ENCODE measurements around the gene SARDH.

The SARDH gene

GRCh38 chr9:133682818-133683585 lies 55.1 kb downstream of the SARDH start:
- WGBS (ENCODE audit: extremely low coverage, insufficient coverage, insufficient read length) = no CpG with 5 or more reads among the region's 20 CpGs
- Histone ChIP-seq H3K4ac (ENCODE audit: low read depth, low read length) (peak overlapping the region; percentile 0), H3K27ac (ENCODE audit: low read depth, low read length) (peak overlapping the region; percentile 79), H3K79me2 (ENCODE audit: control insufficient read depth, insufficient read depth, low read length, poor library complexity) (peaks cover 4% of the 10 kb centered on the region), H2AK5ac (ENCODE audit: low read length) (peak overlapping the region; percentile 60), H3K79me1 (ENCODE audit: low read length) (peaks cover 27% of the 10 kb centered on the region), H3K14ac (ENCODE audit: low read length) (peak overlapping the region; percentile 83), H3K23ac (ENCODE audit: low read length) (no peak overlapping the region), H3K36me3 (ENCODE audit: control insufficient read depth in 1 of 2, insufficient read depth in 2 of 2, low read length in 2 of 2) (no peaks in the 10 kb centered on the region), H3K4me3 (ENCODE audit: low read depth, low read length) (no peak overlapping the region), H3K27me3 (ENCODE audit: insufficient read depth, low read length) (no peaks in the 10 kb centered on the region), H4K12ac (ENCODE audit: low read depth, low read length) (peak overlapping the region; percentile 56), H2BK12ac (ENCODE audit: low read length) (peak overlapping the region; percentile 63), H2BK120ac (ENCODE audit: insufficient read depth, low read length, poor library complexity) (peak overlapping the region; percentile 86), H2BK5ac (ENCODE audit: low read depth, low read length, poor library complexity) (peak overlapping the region; percentile 39), H4K91ac (ENCODE audit: low read depth, low read length) (peak overlapping the region; percentile 93), H3K18ac (ENCODE audit: low read length) (peak overlapping the region; percentile 57), H2AFZ (ENCODE audit: insufficient read depth, low read length, poor library complexity) (peak overlapping the region; percentile 59), H3K9ac (ENCODE audit: low read length) (no peak overlapping the region), H3K4me2 (ENCODE audit: low read length) (no peak overlapping the region), H3K4me1 (ENCODE audit: control insufficient read depth in 1 of 2, insufficient read depth in 2 of 2, low read length in 2 of 2) (peaks cover 19 to 21% of the 10 kb centered on the region in 2 experiments), H3K9me3 (ENCODE audit: insufficient read depth, low read depth, low read length) (no peaks in the 10 kb centered on the region), H4K8ac (ENCODE audit: low read depth, low read length) (peak overlapping the region; percentile 4)
- no peak for DNase-seq

GRCh38 chr9:133681658-133682306 lies 56.4 kb downstream of the SARDH start:
- no peak overlapping the region for H3K27ac ChIP-seq (ENCODE audit: low read depth, low read length)
- peak overlapping the region; percentile 59 for H2AK5ac ChIP-seq (ENCODE audit: low read length)
- no peak overlapping the region for H4K8ac ChIP-seq (ENCODE audit: low read depth, low read length)
- H3K4me3 ChIP-seq (ENCODE audit: low read depth, low read length) = no peak overlapping the region
- DNase-seq = no peak
- peaks cover 19 to 21% of the 10 kb centered on the region in 2 experiments for H3K4me1 ChIP-seq (ENCODE audit: control insufficient read depth in 1 of 2, insufficient read depth in 2 of 2, low read length in 2 of 2)
- H3K9me3 ChIP-seq (ENCODE audit: insufficient read depth, low read depth, low read length) = no peaks in the 10 kb centered on the region
- H3K9ac ChIP-seq (ENCODE audit: low read length) = no peak overlapping the region
- H3K4ac ChIP-seq (ENCODE audit: low read depth, low read length) = no peak overlapping the region
- no peak overlapping the region for H2BK5ac ChIP-seq (ENCODE audit: low read depth, low read length, poor library complexity)
- H3K27me3 ChIP-seq (ENCODE audit: insufficient read depth, low read length) = no peaks in the 10 kb centered on the region
- no peak overlapping the region for H3K18ac ChIP-seq (ENCODE audit: low read length)
- no peak overlapping the region for H3K23ac ChIP-seq (ENCODE audit: low read length)
- peak overlapping the region; percentile 50 for H2BK120ac ChIP-seq (ENCODE audit: insufficient read depth, low read length, poor library complexity)
- H3K14ac ChIP-seq (ENCODE audit: low read length) = peak overlapping the region; percentile 5
- H3K79me1 ChIP-seq (ENCODE audit: low read length) = peaks cover 27% of the 10 kb centered on the region
- H3K36me3 ChIP-seq (ENCODE audit: control insufficient read depth in 1 of 2, insufficient read depth in 2 of 2, low read length in 2 of 2) = no peaks in the 10 kb centered on the region
- H2AFZ ChIP-seq (ENCODE audit: insufficient read depth, low read length, poor library complexity) = no peak overlapping the region
- no CpG with 5 or more reads among the region's 35 CpGs for WGBS (ENCODE audit: extremely low coverage, insufficient coverage, insufficient read length)
- H4K91ac ChIP-seq (ENCODE audit: low read depth, low read length) = peak overlapping the region; percentile 31
- no peak overlapping the region for H4K12ac ChIP-seq (ENCODE audit: low read depth, low read length)
- H2BK12ac ChIP-seq (ENCODE audit: low read length) = peak overlapping the region; percentile 41
- peaks cover 4% of the 10 kb centered on the region for H3K79me2 ChIP-seq (ENCODE audit: control insufficient read depth, insufficient read depth, low read length, poor library complexity)
- no peak overlapping the region for H3K4me2 ChIP-seq (ENCODE audit: low read length)

DNA sequence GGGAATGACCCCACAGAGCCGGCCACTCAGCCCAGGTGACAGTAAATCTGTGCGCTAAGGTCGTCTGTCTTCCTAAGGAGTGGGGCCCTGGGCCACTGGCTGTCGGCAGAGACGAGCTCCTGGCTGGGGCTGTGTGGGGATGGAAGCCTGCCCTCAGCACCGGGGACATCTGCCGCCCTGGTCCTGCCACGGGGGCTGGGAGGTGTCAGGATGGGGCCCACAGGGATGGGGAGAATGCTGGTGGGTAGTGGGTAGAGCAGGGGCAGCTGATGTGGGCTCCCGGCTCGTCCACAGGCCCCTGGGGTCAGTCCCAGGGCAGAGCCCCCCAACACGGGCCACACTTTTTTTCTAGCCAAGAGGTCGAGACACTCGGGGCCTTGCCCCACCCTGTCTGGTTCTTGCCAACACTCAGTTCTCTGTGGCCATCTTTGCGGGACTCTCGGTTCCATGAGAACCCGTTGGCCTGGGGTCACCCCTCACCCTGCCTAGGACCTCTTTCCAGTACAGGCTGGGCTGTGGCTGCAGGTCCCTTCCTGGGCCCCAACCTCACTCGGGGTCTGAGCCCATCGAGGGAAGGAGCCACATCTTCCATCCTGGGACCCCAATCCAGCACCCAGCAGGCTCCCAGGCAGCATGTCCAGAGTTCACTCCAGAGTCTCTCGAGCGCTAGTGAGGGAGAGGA lies 57.0 kb downstream of the SARDH start:
- WGBS (ENCODE audit: extremely low coverage, insufficient coverage, insufficient read length) = no CpG with 5 or more reads among the region's 20 CpGs
- Histone ChIP-seq H3K9ac (ENCODE audit: low read length) (no peak overlapping the region), H2BK12ac (ENCODE audit: low read length) (peak overlapping the region; percentile 41), H3K4me2 (ENCODE audit: low read length) (no peak overlapping the region), H3K4me3 (ENCODE audit: low read depth, low read length) (no peak overlapping the region), H4K91ac (ENCODE audit: low read depth, low read length) (peak overlapping the region; percentile 31), H3K4me1 (ENCODE audit: control insufficient read depth in 1 of 2, insufficient read depth in 2 of 2, low read length in 2 of 2) (peaks cover 19 to 25% of the 10 kb centered on the region in 2 experiments), H4K12ac (ENCODE audit: low read depth, low read length) (no peak overlapping the region), H2BK120ac (ENCODE audit: insufficient read depth, low read length, poor library complexity) (no peak overlapping the region), H3K14ac (ENCODE audit: low read length) (no peak overlapping the region), H2AK5ac (ENCODE audit: low read length) (peak overlapping the region; percentile 36), H3K36me3 (ENCODE audit: control insufficient read depth in 1 of 2, insufficient read depth in 2 of 2, low read length in 2 of 2) (no peaks in the 10 kb centered on the region), H3K23ac (ENCODE audit: low read length) (no peak overlapping the region), H3K27me3 (ENCODE audit: insufficient read depth, low read length) (no peaks in the 10 kb centered on the region), H2BK5ac (ENCODE audit: low read depth, low read length, poor library complexity) (no peak overlapping the region), H2AFZ (ENCODE audit: insufficient read depth, low read length, poor library complexity) (no peak overlapping the region), H3K79me2 (ENCODE audit: control insufficient read depth, insufficient read depth, low read length, poor library complexity) (peaks cover 4% of the 10 kb centered on the region), H3K27ac (ENCODE audit: low read depth, low read length) (no peak overlapping the region), H4K8ac (ENCODE audit: low read depth, low read length) (no peak overlapping the region), H3K79me1 (ENCODE audit: low read length) (peaks cover 24% of the 10 kb centered on the region), H3K9me3 (ENCODE audit: insufficient read depth, low read depth, low read length) (no peaks in the 10 kb centered on the region), H3K18ac (ENCODE audit: low read length) (no peak overlapping the region), H3K4ac (ENCODE audit: low read depth, low read length) (no peak overlapping the region)
- no peak for DNase-seq

GRCh38 chr9:133680250-133680975 lies 57.7 kb downstream of the SARDH start:
- Histone ChIP-seq H3K14ac (ENCODE audit: low read length) (no peak overlapping the region), H3K36me3 (ENCODE audit: control insufficient read depth in 1 of 2, insufficient read depth in 2 of 2, low read length in 2 of 2) (no peaks in the 10 kb centered on the region), H3K4me3 (ENCODE audit: low read depth, low read length) (no peak overlapping the region), H3K9me3 (ENCODE audit: insufficient read depth, low read depth, low read length) (no peaks in the 10 kb centered on the region), H2AK5ac (ENCODE audit: low read length) (peak overlapping the region; percentile 19), H4K8ac (ENCODE audit: low read depth, low read length) (no peak overlapping the region), H4K91ac (ENCODE audit: low read depth, low read length) (peak overlapping the region; percentile 31), H2AFZ (ENCODE audit: insufficient read depth, low read length, poor library complexity) (no peak overlapping the region), H3K4ac (ENCODE audit: low read depth, low read length) (no peak overlapping the region), H4K12ac (ENCODE audit: low read depth, low read length) (no peak overlapping the region), H3K79me2 (ENCODE audit: control insufficient read depth, insufficient read depth, low read length, poor library complexity) (peaks cover 4% of the 10 kb centered on the region), H3K27ac (ENCODE audit: low read depth, low read length) (no peak overlapping the region), H3K4me1 (ENCODE audit: control insufficient read depth in 1 of 2, insufficient read depth in 2 of 2, low read length in 2 of 2) (peaks cover 19 to 25% of the 10 kb centered on the region in 2 experiments), H3K23ac (ENCODE audit: low read length) (no peak overlapping the region), H2BK120ac (ENCODE audit: insufficient read depth, low read length, poor library complexity) (no peak overlapping the region), H3K18ac (ENCODE audit: low read length) (no peak overlapping the region), H3K4me2 (ENCODE audit: low read length) (no peak overlapping the region), H2BK5ac (ENCODE audit: low read depth, low read length, poor library complexity) (no peak overlapping the region), H3K79me1 (ENCODE audit: low read length) (peaks cover 24% of the 10 kb centered on the region), H3K27me3 (ENCODE audit: insufficient read depth, low read length) (no peaks in the 10 kb centered on the region), H3K9ac (ENCODE audit: low read length) (no peak overlapping the region), H2BK12ac (ENCODE audit: low read length) (peak overlapping the region; percentile 19)
- no peak for DNase-seq
- WGBS (ENCODE audit: extremely low coverage, insufficient coverage, insufficient read length) = no CpG with 5 or more reads among the region's 21 CpGs
